ENCODE results near the gene CACNB3. TPM values are rescaled to one million over a fixed set of nuclear protein-coding genes. Genes with fewer than 3 reads are reported as not detected.

Gene CACNB3
- total and polyA plus RNA-seq, 2 donors (not counting 1 experiment from before 2014, with no cell fraction given) = 1.6 to 4.0 TPM

GRCh38 chr12:48812389-48812788 is 5.9 kb upstream of the CACNB3 start:
- H2AFZ ChIP-seq (ENCODE audit: insufficient read depth, low read depth, low read length, poor library complexity, severe bottlenecking) = no peak overlapping the region
- H3K36me3 ChIP-seq (replicated peaks in 1 of 2; ENCODE audit: control extremely low read depth in 1 of 2, control insufficient read depth in 1 of 2, extremely low read depth in 1 of 2, insufficient read depth in 2 of 2, low read length in 1 of 2) = no peaks in the 10 kb centered on the region
- Mint-ChIP-seq H3K4me3 (peak overlapping the region; percentile 45), H3K27ac (peak overlapping the region; percentile 38), H3K27me3 (peaks cover 12% of the 10 kb centered on the region), H3K4me1 (peaks cover 17% of the 10 kb centered on the region), H3K9me3 (ENCODE audit: insufficient read depth) (no peaks in the 10 kb centered on the region)
- no peaks in the 10 kb centered on the region for H3K9me3 ChIP-seq (ENCODE audit: control extremely low read depth in 1 of 3, control insufficient read depth in 2 of 3, insufficient read depth in 1 of 3, low read length in 2 of 3)
- ChIA-PET POLR2A (no interaction called here), CTCF (interaction anchor here (1.3 to 6.8 kb wide), 2 partner anchors 15 to 41 kb away, joined by 3 to 57 read pairs; no protein-coding TSS in a partner anchor)
- no peaks in the 10 kb centered on the region for H3K79me2 ChIP-seq (ENCODE audit: control insufficient read depth, insufficient read depth, low read length)
- peaks cover 8% of the 10 kb centered on the region for H4K20me1 ChIP-seq (ENCODE audit: control insufficient read depth, insufficient read depth, low read length, poor library complexity, severe bottlenecking)
- H3K9ac ChIP-seq (ENCODE audit: low read length) = no peak overlapping the region
- no peak overlapping the region for H3K27ac ChIP-seq (ENCODE audit: low read length in 2 of 2)
- H3K27me3 ChIP-seq (replicated peaks in 1 of 4; ENCODE audit: control extremely low read depth in 1 of 4, control insufficient read depth in 3 of 4, insufficient read depth in 4 of 4, low read length in 3 of 4) = peaks cover 0 to 20% (median 14%) of the 10 kb centered on the region in 4 experiments
- DNase-seq (no peak), ATAC-seq (ENCODE audit: low read depth) (no peak)
- H3K4me1 ChIP-seq (ENCODE audit: control insufficient read depth in 2 of 2, insufficient read depth in 2 of 2, low read length in 2 of 2) = peaks cover 23 to 25% of the 10 kb centered on the region in 2 donors
- whole genome bisulfite sequencing (ENCODE audit: insufficient coverage) = 83% methylated on average over 2 of the region's 2 CpGs
- intact Hi-C loops (cut with micrococcal nuclease) = no loop called here
- no peak overlapping the region for H3K4me2 ChIP-seq (replicated peaks; ENCODE audit: low read depth, low read length, poor library complexity, severe bottlenecking)
- no peak for TF ChIP-seq CTCF (IDR thresholded peaks at IDR 0.05)
- TF ChIP-seq EZH2 (IDR thresholded peaks at IDR 0.05; ENCODE audit: borderline replicate concordance, insufficient read depth, low read depth, low read length, poor library complexity, severe bottlenecking) = no peak
- no peak overlapping the region for H3K4me3 ChIP-seq (ENCODE audit: control extremely low read depth in 1 of 5, extremely low read depth in 1 of 5, insufficient read depth in 1 of 5, low read depth in 2 of 5, low read length in 4 of 5)

DNA sequence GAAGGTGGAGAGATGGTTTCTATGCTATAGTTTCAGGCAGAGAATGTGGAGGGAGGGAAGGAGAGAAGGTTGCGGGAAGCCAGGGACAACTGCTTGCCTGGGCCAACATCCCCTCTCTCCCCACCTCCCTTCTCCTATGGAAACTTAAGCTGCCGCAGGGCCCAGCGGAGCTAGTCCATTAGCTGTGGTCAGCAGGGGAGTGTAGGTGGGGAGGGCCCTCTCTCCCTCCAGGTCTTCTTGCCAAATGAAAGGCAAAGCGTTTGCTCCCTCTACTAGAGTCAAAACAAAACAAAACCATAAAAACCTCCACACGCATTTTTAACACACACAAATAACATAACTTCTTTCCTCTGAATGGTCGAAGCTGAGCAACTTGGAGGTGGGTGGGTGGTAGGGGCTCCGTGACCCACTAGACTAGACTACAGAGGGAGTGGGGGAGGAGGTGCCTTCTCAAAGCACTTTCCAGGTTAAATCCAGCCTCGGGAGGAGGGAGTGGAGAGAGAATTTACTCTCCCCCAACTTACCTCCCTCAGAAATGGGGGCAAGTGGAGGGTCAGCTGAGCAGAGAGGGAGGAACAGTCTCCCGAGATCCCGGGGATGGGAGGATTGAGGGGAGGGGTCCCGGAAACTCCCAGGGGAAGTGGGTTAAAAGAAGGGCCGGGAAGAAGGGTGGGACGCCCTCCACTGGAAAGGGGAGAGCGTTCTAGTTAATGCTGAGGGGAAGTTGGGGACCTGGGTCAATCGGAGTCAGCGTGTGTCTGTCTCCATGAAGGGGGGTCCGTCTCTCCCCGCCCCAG is 4.6 kb upstream of the CACNB3 start:
- 5% methylated on average over 7 of the region's 18 CpGs for WGBS (ENCODE audit: insufficient coverage)
- Mint-ChIP-seq H3K27ac (peak overlapping the region; percentile 26), H3K9me3 (ENCODE audit: insufficient read depth) (no peaks in the 10 kb centered on the region), H3K27me3 (peaks cover 12% of the 10 kb centered on the region), H3K4me1 (peaks cover 25% of the 10 kb centered on the region), H3K4me3 (peak overlapping the region; percentile 96)
- peaks cover 13% of the 10 kb centered on the region for H4K20me1 ChIP-seq (ENCODE audit: control insufficient read depth, insufficient read depth, low read length, poor library complexity, severe bottlenecking)
- H3K27ac ChIP-seq (ENCODE audit: low read length in 2 of 2) = no peak overlapping the region
- ChIA-PET POLR2A (no interaction called here), CTCF (interaction anchor here (0.6 to 6.8 kb wide), 7 partner anchors 9 to 642 kb away, joined by 3 to 57 read pairs (median 4); partner anchors contain the start of gene DDX23)
- intact Hi-C loops (cut with micrococcal nuclease) = loop anchor here (1.0 kb wide), 2 partner anchors 39 to 77 kb away; partner anchors contain the start of gene DDX23
- H3K9ac ChIP-seq (ENCODE audit: low read length) = peak overlapping the region; percentile 91
- DNase-seq = no peak
- TF ChIP-seq EZH2 (IDR thresholded peaks at IDR 0.05; ENCODE audit: borderline replicate concordance, insufficient read depth, low read depth, low read length, poor library complexity, severe bottlenecking) (no peak), CTCF (IDR thresholded peaks at IDR 0.05) (no peak)
- peaks cover 30 to 33% of the 10 kb centered on the region in 2 donors for H3K4me1 ChIP-seq (ENCODE audit: control insufficient read depth in 2 of 2, insufficient read depth in 2 of 2, low read length in 2 of 2)
- no peak for ATAC-seq (ENCODE audit: low read depth)
- peak overlapping the region in 4 of 5 experiments; percentile 58 to 84 (median 70) for H3K4me3 ChIP-seq (ENCODE audit: control extremely low read depth in 1 of 5, extremely low read depth in 1 of 5, insufficient read depth in 1 of 5, low read depth in 2 of 5, low read length in 4 of 5)
- no peaks in the 10 kb centered on the region for H3K79me2 ChIP-seq (ENCODE audit: control insufficient read depth, insufficient read depth, low read length)
- H3K36me3 ChIP-seq (replicated peaks in 1 of 2; ENCODE audit: control extremely low read depth in 1 of 2, control insufficient read depth in 1 of 2, extremely low read depth in 1 of 2, insufficient read depth in 2 of 2, low read length in 1 of 2) = no peaks in the 10 kb centered on the region
- peaks cover 0 to 28% (median 16%) of the 10 kb centered on the region in 4 experiments for H3K27me3 ChIP-seq (replicated peaks in 1 of 4; ENCODE audit: control extremely low read depth in 1 of 4, control insufficient read depth in 3 of 4, insufficient read depth in 4 of 4, low read length in 3 of 4)
- peak overlapping the region; percentile 96 for H2AFZ ChIP-seq (ENCODE audit: insufficient read depth, low read depth, low read length, poor library complexity, severe bottlenecking)
- H3K9me3 ChIP-seq (ENCODE audit: control extremely low read depth in 1 of 3, control insufficient read depth in 2 of 3, insufficient read depth in 1 of 3, low read length in 2 of 3) = no peaks in the 10 kb centered on the region
- peak overlapping the region; percentile 100 for H3K4me2 ChIP-seq (replicated peaks; ENCODE audit: low read depth, low read length, poor library complexity, severe bottlenecking)
